Neural progenitor cell (in vitro differentiated cells): ENCODE data around the gene MSH3. TPM values are rescaled to one million over a fixed set of nuclear protein-coding genes. Genes with fewer than 3 reads are reported as not detected.

Experiments used
- DNase-seq: peaks from one replicate; pipeline ENCODE4 v3.0.0-alpha.2; 2016; ENCODE audit warnings: low spot score
- H2AFZ ChIP-seq: fragments of 200-600 bp; sonication (generic); replicated peaks from 2 replicates; pipeline ENCODE4 v1.6.1; 2016; ENCODE audit warnings: antibody characterized with exemption
- H3F3A ChIP-seq: fragments of 200-600 bp; sonication (generic); 2 replicates; pipeline ENCODE4 v1.6.1; 2016; ENCODE audit warnings: antibody characterized with exemption, low read depth
- H3K27ac ChIP-seq: fragments of 200-600 bp; sonication (generic); 2 replicates; pipeline ENCODE4 v1.5.1; 2016; ENCODE audit warnings: mild to moderate bottlenecking
- H3K27me3 ChIP-seq: fragments of 200-600 bp; sonication (generic); 2 replicates; pipeline ENCODE4 v1.6.1; 2016; ENCODE audit warnings: mild to moderate bottlenecking, moderate library complexity
- H3K36me3 ChIP-seq: fragments of 200-600 bp; sonication (generic); 2 replicates; pipeline ENCODE4 v1.5.1; 2016
- H3K4me1 ChIP-seq: fragments of 200-600 bp; sonication (generic); 2 replicates; pipeline ENCODE4 v1.6.1; 2016; ENCODE audit warnings: mixed run types
- H3K4me2 ChIP-seq: fragments of 200-600 bp; sonication (generic); 2 replicates; pipeline ENCODE4 v1.6.1; 2016
- H3K4me3 ChIP-seq: fragments of 200-600 bp; sonication (generic); 2 replicates; pipeline ENCODE4 v1.5.1; 2016
- H3K79me2 ChIP-seq: fragments of 200-600 bp; sonication (generic); 2 replicates; pipeline ENCODE4 v1.6.1; 2016; ENCODE audit warnings: low read depth
- H3K9ac ChIP-seq: fragments of 200-600 bp; sonication (generic); 2 replicates; pipeline ENCODE4 v1.6.1; 2016
- H3K9me3 ChIP-seq: fragments of 200-600 bp; sonication (generic); 2 replicates; pipeline ENCODE4 v1.5.1; 2016; ENCODE audit warnings: low read depth
- H4K20me1 ChIP-seq: fragments of 200-600 bp; sonication (generic); 2 replicates; pipeline ENCODE4 v1.6.1; 2016; ENCODE audit warnings: low read depth
- H3K27ac Mint-ChIP-seq: 3 replicates; pipeline ENCODE4 v1.8.0; 2021; ENCODE audit warnings: mixed read lengths
- H3K27me3 Mint-ChIP-seq: 2 replicates; pipeline ENCODE4 v1.8.0; 2022; ENCODE audit warnings: low read depth, mild to moderate bottlenecking, inconsistent platforms, moderate library complexity, mixed read lengths; ENCODE audit not compliant: insufficient read depth
- H3K36me3 Mint-ChIP-seq: 3 replicates; pipeline ENCODE4 v1.8.0; 2021; ENCODE audit warnings: mixed read lengths
- H3K4me1 Mint-ChIP-seq: 3 replicates; pipeline ENCODE4 v1.8.0; 2021; ENCODE audit warnings: mixed read lengths
- H3K4me3 Mint-ChIP-seq: 3 replicates; pipeline ENCODE4 v1.8.0; 2021; ENCODE audit warnings: mild to moderate bottlenecking, moderate library complexity, mixed read lengths
- H3K9me3 Mint-ChIP-seq: 3 replicates; pipeline ENCODE4 v1.8.0; 2020; ENCODE audit warnings: mixed read lengths
- EZH2 ChIP-seq: fragments of 200-600 bp; sonication (generic); IDR thresholded peaks from 2 replicates; pipeline ENCODE4 v1.6.1; 2017; ENCODE audit warnings: antibody characterized with exemption, mild to moderate bottlenecking, moderate library complexity
- EZH2phosphoT487 ChIP-seq: fragments of 200-600 bp; sonication (generic); IDR thresholded peaks from 2 replicates; pipeline ENCODE4 v1.6.1; 2017; ENCODE audit warnings: antibody characterized with exemption
- total RNA-seq: library from RNA; depleted of rRNA; stranded (reverse); fragments of >200 nt; gene quantifications from 2 replicates; pipeline ENCODE4 v1.2.3, GENCODE V29; 2015; ENCODE audit warnings: low replicate concordance
- TF ChIP-seq, protein P1 (sequence below): fragments of 200-600 bp; sonication (generic); IDR thresholded peaks from 2 replicates; pipeline ENCODE4 v1.5.1; 2017; ENCODE audit warnings: antibody characterized with exemption, mild to moderate bottlenecking

The MSH3 gene
- total RNA-seq, 1 donor from 2014 or later, result 26.1 TPM

DNA sequence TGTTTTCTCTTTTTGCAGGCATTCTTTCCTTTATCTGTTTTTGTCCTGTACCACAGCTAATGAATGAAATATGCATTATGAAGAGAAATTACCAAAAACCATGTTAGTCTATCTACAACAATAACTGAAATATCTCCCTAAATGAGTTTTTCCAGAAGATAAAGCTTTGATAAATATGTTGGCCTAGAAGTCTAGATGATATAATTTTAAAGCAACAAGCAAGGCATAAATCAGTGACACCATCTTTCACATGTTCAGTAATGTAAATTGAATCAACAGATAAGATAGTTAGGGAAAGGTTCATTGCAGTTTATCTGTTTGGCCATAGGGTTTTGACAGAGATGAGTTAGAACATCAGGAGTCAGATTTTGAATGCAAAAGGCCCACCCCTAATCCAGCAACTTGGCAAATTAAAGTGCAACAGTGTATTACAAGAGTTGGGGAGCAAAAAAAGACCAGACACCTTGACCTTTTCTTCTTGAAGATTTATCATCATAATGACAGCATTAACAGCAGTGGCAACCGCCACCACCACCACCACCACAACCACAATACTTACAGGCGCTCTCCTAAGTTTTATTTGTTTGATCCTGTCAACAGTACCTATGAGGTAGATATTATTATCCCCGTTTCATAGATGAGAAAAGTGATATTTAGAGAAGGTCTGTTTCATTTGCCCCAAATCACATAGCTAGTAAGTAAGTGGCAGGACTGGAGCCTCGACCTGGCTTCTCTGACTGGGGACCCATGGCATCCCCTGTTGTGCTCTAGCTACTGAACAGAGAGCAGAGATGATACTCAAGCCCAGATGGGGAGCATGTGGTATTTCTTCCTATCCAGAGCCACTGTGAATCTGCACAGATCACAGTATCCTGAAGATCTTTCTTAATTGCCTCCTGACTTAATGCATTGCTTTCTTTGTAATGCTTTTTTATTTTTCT, 123.2 kb downstream of the MSH3 start:
- no peaks in the 10 kb centered on the region for H3K36me3 ChIP-seq
- H3F3A ChIP-seq, result no peaks in the 10 kb centered on the region
- Mint-ChIP-seq H3K9me3 (no peaks in the 10 kb centered on the region), H3K27me3 (no peaks in the 10 kb centered on the region), H3K4me3 (no peak overlapping the region), H3K27ac (no peak overlapping the region), H3K4me1 (no peaks in the 10 kb centered on the region), H3K36me3 (peaks cover 7% of the 10 kb centered on the region)
- H3K4me1 ChIP-seq, result no peaks in the 10 kb centered on the region
- H3K9me3 ChIP-seq, result no peaks in the 10 kb centered on the region
- no peaks in the 10 kb centered on the region for H3K79me2 ChIP-seq
- H2AFZ ChIP-seq, result no peak overlapping the region
- no peak overlapping the region for H3K4me2 ChIP-seq
- no peak overlapping the region for H3K27ac ChIP-seq
- no peak for DNase-seq
- H3K27me3 ChIP-seq, result no peaks in the 10 kb centered on the region
- TF ChIP-seq, protein P1, sequence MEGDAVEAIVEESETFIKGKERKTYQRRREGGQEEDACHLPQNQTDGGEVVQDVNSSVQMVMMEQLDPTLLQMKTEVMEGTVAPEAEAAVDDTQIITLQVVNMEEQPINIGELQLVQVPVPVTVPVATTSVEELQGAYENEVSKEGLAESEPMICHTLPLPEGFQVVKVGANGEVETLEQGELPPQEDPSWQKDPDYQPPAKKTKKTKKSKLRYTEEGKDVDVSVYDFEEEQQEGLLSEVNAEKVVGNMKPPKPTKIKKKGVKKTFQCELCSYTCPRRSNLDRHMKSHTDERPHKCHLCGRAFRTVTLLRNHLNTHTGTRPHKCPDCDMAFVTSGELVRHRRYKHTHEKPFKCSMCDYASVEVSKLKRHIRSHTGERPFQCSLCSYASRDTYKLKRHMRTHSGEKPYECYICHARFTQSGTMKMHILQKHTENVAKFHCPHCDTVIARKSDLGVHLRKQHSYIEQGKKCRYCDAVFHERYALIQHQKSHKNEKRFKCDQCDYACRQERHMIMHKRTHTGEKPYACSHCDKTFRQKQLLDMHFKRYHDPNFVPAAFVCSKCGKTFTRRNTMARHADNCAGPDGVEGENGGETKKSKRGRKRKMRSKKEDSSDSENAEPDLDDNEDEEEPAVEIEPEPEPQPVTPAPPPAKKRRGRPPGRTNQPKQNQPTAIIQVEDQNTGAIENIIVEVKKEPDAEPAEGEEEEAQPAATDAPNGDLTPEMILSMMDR, result no peak
- TF ChIP-seq EZH2phosphoT487, result no peak
- TF ChIP-seq EZH2, result no peak
- no peak overlapping the region for H3K4me3 ChIP-seq
- H4K20me1 ChIP-seq, result no peaks in the 10 kb centered on the region
- H3K9ac ChIP-seq, result no peak overlapping the region

DNA sequence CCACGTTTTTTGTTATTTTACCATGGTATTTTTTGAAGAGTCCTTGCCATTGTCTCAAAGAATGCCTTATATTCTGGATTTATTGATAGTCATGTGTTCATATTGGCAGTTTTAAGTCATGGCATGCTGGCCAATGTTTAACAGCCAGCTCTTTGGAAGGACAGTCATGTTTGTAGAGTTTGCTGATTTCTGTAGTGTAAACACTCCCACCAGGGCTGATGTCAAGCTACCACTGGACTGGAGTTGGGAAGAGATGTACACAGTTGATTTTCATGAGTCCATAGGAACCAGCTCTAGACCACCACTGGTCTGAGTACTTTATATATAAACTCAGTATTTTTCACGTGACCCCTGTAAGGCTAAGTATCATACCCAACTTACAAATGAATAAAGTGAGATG, 125.6 kb downstream of the MSH3 start:
- Mint-ChIP-seq H3K9me3 (no peaks in the 10 kb centered on the region), H3K4me1 (no peaks in the 10 kb centered on the region), H3K36me3 (peaks cover 7% of the 10 kb centered on the region)

DNA sequence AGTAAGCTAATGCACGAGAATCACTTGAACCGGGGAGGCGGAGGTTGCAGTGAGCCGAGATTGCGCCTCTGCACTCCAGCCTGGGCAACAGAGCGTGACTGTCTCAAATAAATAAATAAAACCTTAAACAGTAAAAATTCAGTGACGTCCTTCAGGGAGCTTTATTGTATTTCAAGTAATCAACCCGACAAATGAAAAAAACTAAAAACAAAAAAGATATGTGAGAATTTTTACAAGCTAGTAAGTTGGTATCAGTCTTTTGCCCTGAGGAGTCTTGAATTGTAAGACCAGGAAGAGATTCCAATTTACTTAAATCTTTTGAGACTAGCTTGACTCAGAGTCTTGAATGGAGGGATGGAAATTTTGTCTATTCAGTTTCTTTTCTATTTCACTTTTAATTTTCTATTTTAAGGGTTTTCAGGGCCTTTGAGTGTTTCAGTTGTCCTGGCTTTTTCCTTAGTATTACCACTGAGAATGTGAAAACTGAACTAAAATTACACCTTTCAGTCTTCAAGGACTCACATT, 126.4 kb downstream of the MSH3 start:
- no peaks in the 10 kb centered on the region for H3K27me3 ChIP-seq
- H3K4me1 ChIP-seq, result no peaks in the 10 kb centered on the region
- TF ChIP-seq, protein P1, result no peak
- TF ChIP-seq EZH2, result no peak
- TF ChIP-seq EZH2phosphoT487, result no peak
- H2AFZ ChIP-seq, result no peak overlapping the region
- no peaks in the 10 kb centered on the region for H3K27me3 Mint-ChIP-seq
- no peaks in the 10 kb centered on the region for H3K4me1 Mint-ChIP-seq
- no peaks in the 10 kb centered on the region for H3K9me3 Mint-ChIP-seq
- H3K4me3 ChIP-seq, result no peak overlapping the region
- no peaks in the 10 kb centered on the region for H3K36me3 ChIP-seq
- no peaks in the 10 kb centered on the region for H4K20me1 ChIP-seq
- H3K36me3 Mint-ChIP-seq, result peaks cover 7% of the 10 kb centered on the region
- no peak overlapping the region for H3K4me3 Mint-ChIP-seq
- H3K9me3 ChIP-seq, result no peaks in the 10 kb centered on the region
- H3F3A ChIP-seq, result no peaks in the 10 kb centered on the region
- H3K79me2 ChIP-seq, result no peaks in the 10 kb centered on the region
- no peak overlapping the region for H3K9ac ChIP-seq
- H3K4me2 ChIP-seq, result no peak overlapping the region
- no peak overlapping the region for H3K27ac Mint-ChIP-seq
- H3K27ac ChIP-seq, result no peak overlapping the region
- DNase-seq, result no peak

More for the DNA sequence above, 125.6 kb downstream of the MSH3 start:
- H3K4me1 ChIP-seq, result no peaks in the 10 kb centered on the region
- H3K79me2 ChIP-seq, result no peaks in the 10 kb centered on the region
- H3K27me3 ChIP-seq, result no peaks in the 10 kb centered on the region
- DNase-seq, result no peak
- TF ChIP-seq, protein P1, result no peak
- TF ChIP-seq EZH2 (no peak), EZH2phosphoT487 (no peak)
- H3K4me3 ChIP-seq, result no peak overlapping the region
- H3K27ac Mint-ChIP-seq, result no peak overlapping the region
- H3K36me3 ChIP-seq, result no peaks in the 10 kb centered on the region
- no peaks in the 10 kb centered on the region for H3F3A ChIP-seq
- H3K4me2 ChIP-seq, result no peak overlapping the region
- no peaks in the 10 kb centered on the region for H4K20me1 ChIP-seq
- H3K27ac ChIP-seq, result no peak overlapping the region
- no peaks in the 10 kb centered on the region for H3K27me3 Mint-ChIP-seq
- no peak overlapping the region for H2AFZ ChIP-seq
- no peak overlapping the region for H3K9ac ChIP-seq
- H3K9me3 ChIP-seq, result no peaks in the 10 kb centered on the region
- no peak overlapping the region for H3K4me3 Mint-ChIP-seq
